BE2C (cell line): ENCODE data around the gene SPATA17.

Experiments
- DNase-seq: peaks from one replicate; pipeline ENCODE4 v3.0.0-alpha.2; 2020
- H3K27me3 ChIP-seq: fragments of 250-450 bp; sonication (Bioruptor Pico); 2 replicates; pipeline ENCODE4 v1.5.1; 2020; ENCODE audit warnings: mild to moderate bottlenecking
- H3K36me3 ChIP-seq: fragments of 250-450 bp; sonication (Bioruptor Pico); 2 replicates; pipeline ENCODE4 v1.5.1; 2020; ENCODE audit warnings: mild to moderate bottlenecking
- H3K4me1 ChIP-seq: fragments of 250-450 bp; sonication (Bioruptor Pico); 2 replicates; pipeline ENCODE4 v1.5.1; 2020
- H3K4me3 ChIP-seq: 2 replicates; pipeline ENCODE4 v1.5.1; 2011; ENCODE audit warnings: low read depth, low read length
- H3K9me3 ChIP-seq: fragments of 250-450 bp; sonication (Bioruptor Pico); 2 replicates; pipeline ENCODE4 v1.5.1; 2020
- CTCF ChIP-seq: IDR thresholded peaks from 2 replicates; pipeline ENCODE4 v1.5.1; 2012; ENCODE audit warnings: mild to moderate bottlenecking, low read depth, low read length

Gene SPATA17

GRCh38 chr1:217896490-217896889, 265.3 kb downstream of the SPATA17 start:
- no peak for DNase-seq
- no peak for TF ChIP-seq CTCF
- Histone ChIP-seq H3K4me1 (no peaks in the 10 kb centered on the region), H3K9me3 (no peaks in the 10 kb centered on the region), H3K4me3 (no peak overlapping the region), H3K36me3 (no peaks in the 10 kb centered on the region), H3K27me3 (no peaks in the 10 kb centered on the region)

GRCh38 chr1:217897100-217897499, 266.0 kb downstream of the SPATA17 start:
- no peaks in the 10 kb centered on the region for H3K36me3 ChIP-seq
- no peak overlapping the region for H3K4me3 ChIP-seq
- no peak for DNase-seq
- H3K9me3 ChIP-seq = no peaks in the 10 kb centered on the region
- H3K4me1 ChIP-seq = no peaks in the 10 kb centered on the region
- no peak for TF ChIP-seq CTCF
- no peaks in the 10 kb centered on the region for H3K27me3 ChIP-seq

- Histone ChIP-seq H3K4me3 (no peak overlapping the region), H3K27me3 (no peaks in the 10 kb centered on the region), H3K36me3 (no peaks in the 10 kb centered on the region), H3K4me1 (no peaks in the 10 kb centered on the region), H3K9me3 (no peaks in the 10 kb centered on the region)
- TF ChIP-seq CTCF = no peak
- DNase-seq = no peak
Measured at GRCh38 chr1:217899614-217900013, 268.5 kb downstream of the SPATA17 start.

GRCh38 chr1:217907504-217907903, 276.4 kb downstream of the SPATA17 start:
- no peaks in the 10 kb centered on the region for H3K4me1 ChIP-seq
- no peaks in the 10 kb centered on the region for H3K36me3 ChIP-seq
- no peak for DNase-seq
- no peaks in the 10 kb centered on the region for H3K27me3 ChIP-seq
- no peaks in the 10 kb centered on the region for H3K9me3 ChIP-seq
- H3K4me3 ChIP-seq = no peak overlapping the region
- no peak for TF ChIP-seq CTCF

- no peak for DNase-seq
- Histone ChIP-seq H3K9me3 (no peaks in the 10 kb centered on the region), H3K27me3 (no peaks in the 10 kb centered on the region), H3K4me3 (no peak overlapping the region), H3K4me1 (no peaks in the 10 kb centered on the region), H3K36me3 (no peaks in the 10 kb centered on the region)
- TF ChIP-seq CTCF = no peak
Measured at GRCh38 chr1:217910203-217910602, 279.1 kb downstream of the SPATA17 start.

GRCh38 chr1:217910791-217911320, 279.7 kb downstream of the SPATA17 start:
- no peak for DNase-seq
- Histone ChIP-seq H3K27me3 (no peaks in the 10 kb centered on the region), H3K4me3 (no peak overlapping the region), H3K9me3 (no peaks in the 10 kb centered on the region), H3K36me3 (no peaks in the 10 kb centered on the region), H3K4me1 (no peaks in the 10 kb centered on the region)
- no peak for TF ChIP-seq CTCF
